Measurements from ENCODE around the gene FBL.
A peak's percentile ranks its signal among the peaks of the same experiment; 100 is the strongest.
"Not testable (repeated sequence)": the region's sequence is repeated elsewhere in the genome, so short reads cannot be mapped to it uniquely, and the experiment has no call there.

Gene FBL

DNA sequence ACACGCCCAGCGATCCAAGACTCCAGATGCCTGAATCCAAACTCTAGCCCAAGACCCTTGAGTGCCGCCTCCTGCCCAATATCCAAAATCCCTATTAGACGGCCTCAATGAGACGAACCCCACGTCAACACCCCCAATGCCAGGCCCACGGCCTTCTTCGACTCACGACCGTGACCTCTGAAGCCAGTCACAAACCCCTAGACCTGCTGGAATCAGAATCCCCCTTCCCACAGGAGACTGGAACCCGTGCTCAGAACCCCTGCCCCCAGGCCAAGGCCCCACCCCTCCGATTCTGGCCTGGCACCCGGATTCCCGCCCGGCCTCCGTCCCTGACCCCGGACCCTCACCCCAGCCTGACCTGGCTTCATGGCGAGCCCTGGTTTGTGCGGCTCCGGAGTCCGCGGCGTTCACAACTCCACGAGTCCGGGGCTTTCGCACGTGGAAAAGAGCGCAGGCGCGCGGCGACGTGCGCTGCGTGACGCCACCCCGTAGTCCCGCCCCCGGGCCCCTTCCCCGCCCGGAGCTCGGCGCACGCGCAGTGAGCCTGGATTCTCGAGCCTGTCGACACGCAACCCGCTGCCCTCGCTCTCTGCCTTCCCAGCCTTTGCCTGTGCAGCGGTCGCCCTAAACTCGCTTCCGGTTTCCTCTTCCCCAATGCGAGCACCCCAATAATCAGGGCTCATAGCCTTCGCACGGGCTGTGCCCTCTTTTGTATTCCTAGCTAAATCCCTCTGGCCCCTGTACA is at the start of gene FBL:
FBL (minus strand) TSS at position 447 of the 745 bp plus-strand sequence; CDS start at position 368, 79 bp downstream.
- DNase-seq = peak; percentile 99

DNA sequence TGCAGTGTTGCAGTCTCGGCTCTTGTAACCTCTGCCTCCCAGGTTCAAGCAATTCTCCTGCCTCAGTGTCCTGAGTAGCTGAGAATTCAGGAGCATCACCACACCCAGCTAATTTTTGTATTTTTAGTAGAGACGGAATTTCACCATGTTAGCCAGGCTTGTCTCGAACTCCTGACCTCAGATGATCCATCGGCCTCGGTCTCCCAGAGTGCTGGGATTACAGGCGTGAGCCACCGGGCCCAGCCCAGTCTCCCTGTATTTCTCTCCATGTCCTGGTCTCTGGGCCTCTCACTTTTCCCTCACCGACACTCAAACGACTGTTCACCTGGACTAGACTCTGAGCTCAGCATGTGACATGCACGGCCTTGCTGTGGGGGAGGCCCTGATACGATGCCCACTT is 48.9 kb upstream of the FBL start:
- peak; percentile 11 for DNase-seq

DNA sequence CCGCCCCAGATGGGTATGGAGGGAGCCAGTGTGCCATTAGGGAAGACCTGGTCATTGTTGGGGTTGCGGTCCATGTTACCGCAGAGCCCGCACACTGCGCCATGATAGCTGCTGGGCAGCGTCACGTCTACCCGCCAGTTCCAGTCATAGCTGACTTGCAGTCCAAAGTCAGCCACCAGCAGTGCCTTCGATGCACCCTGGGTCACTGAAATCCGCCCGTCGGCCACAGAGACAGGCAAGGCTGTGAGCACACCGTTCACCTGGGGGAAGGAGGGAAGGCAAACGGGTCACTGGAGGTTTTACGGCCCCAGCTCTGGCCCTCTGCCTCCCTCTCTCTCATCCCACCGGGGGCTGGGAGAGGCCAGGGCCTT is 48.0 kb upstream of the FBL start:
- DNase-seq = not testable (repeated sequence)

DNA sequence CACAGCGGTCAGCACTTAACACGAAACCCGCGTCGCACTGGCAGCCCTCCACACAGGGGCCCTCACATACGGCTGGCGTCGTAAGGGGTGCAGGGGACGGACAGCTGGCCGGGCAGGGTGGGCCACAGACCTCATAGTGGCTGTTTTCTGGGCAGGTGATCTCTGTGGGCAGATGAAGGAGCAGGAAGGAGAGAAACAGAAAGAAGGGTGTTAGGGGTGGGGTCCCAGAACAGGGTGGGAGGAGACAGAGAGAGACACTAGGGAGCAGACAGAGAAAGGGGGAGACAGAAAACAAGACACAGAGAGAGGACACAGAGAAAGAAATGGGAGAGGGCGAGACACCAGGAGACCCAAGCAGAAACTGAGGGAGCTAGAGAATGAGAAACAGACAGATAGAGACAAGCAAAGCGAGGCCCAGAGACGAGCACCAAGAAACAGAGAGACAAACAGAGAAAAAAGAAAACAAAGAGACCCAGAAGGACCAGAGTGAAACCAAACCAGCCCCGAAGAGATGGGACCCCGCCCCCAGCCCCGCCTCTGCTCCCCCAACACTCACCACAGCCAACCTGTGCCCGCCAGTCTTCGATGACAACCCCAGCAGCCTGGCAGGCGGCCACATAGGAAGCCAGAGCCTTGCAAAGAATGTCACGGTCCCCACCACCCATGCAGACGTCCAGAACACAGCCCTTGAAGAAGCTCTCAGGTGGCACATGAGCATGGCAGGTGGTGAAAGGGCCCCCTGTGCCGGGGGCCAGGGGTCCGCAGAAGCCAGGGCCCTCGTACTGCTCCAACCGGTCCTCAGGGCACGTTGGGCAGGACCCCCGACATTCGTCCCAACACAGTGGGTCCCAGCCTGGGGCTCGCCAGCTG is 47.4 kb upstream of the FBL start:
- DNase-seq = peak; percentile 87

DNA sequence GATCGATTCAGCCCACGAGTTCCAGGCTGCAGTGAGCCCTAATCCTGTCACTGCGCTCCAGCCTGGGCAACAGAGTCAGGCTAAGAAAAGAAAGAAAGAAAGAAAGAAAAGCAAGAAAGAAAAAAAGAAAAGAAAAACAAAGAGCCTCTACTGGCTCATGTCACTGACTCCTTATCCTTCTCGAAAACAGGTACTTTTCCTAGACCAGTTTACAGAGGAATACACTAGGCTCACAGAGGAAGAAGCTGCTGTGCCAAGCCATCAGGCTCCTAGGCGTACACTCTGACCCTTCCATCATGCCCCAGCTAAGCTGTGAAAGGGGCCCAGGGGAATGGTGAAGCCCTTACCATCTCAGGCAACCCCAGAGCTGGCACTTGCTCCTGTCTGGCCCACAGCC is 46.3 kb upstream of the FBL start:
- not testable (repeated sequence) for DNase-seq

DNA sequence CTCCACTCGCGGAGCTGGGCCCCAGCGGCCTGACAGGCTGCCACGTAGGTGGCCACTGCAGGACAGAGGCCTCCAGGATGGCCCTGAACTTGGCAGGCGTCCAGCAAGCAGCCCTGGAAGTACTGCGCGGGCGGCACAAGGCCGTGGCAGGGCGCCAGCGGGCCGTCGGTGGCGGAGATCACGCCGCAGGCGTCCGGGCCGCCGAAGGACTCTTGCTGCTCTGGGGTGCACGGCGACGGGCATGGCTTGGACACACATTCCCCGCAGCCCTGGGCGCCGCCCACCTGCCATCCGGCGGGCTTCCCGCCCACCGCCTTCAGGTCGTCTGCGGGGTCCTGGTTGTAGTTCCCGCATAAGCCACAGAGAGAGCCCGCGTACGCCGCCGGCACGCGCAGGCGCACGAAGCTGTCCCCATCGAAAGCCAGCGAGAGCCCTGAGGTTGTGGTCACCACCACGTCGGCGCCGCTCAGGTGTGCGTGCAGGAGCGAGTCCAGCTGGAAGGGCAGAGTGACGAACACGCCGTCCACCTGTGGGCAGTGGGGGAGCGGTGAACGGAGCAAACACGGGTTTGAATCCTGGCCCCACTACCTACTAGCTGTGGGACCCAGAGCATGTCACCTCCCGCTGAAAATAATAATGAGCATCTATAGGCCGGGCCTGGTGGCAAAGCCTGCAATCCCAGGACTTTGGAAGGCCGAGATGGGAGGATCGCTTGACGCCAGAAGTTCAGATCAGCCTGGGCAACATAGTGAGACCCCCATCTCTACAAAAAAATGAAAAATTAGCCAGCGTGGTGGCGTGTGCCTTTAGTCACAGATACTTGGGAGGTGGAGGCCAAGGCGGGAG is 45.7 kb upstream of the FBL start:
- DNase-seq = not testable (repeated sequence)

DNA sequence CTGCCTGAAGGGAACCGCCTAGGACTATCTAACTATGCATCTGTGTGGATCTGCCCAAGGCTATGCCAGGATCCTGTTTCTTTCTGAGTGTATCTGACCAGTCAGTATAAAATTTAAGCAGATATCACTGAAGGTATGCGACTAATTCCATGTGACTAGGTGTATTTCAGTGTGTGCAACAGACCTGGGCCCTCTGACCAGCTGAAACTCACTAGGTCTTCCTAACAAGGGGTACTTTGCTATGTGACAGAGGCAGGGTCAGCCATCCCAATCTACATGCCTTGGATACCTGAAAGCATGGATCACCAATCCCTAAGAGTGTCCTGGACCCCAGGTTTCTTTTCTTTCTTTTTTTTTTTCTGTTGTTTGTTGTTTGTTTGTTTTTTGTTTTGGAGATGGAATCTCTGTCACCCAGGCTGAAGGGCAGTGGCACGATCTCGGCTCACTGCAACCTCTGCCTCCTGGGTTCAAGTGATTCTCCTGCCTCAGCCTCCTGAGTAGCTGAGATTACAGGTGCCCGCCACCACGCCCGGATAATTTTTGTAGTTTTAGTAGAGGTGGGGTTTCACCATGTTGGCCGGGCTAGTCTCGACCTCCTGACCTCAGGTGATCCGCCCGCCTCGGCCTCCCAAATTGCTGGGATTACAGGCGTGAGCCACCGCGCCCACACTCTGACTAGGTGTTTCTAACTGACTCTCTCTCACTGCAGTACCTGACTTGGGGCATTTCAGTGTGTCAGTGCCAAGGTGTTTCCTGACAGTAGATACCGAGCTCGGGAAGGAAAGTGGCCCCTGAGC is 44.8 kb upstream of the FBL start:
- DNase-seq = no peak

DNA sequence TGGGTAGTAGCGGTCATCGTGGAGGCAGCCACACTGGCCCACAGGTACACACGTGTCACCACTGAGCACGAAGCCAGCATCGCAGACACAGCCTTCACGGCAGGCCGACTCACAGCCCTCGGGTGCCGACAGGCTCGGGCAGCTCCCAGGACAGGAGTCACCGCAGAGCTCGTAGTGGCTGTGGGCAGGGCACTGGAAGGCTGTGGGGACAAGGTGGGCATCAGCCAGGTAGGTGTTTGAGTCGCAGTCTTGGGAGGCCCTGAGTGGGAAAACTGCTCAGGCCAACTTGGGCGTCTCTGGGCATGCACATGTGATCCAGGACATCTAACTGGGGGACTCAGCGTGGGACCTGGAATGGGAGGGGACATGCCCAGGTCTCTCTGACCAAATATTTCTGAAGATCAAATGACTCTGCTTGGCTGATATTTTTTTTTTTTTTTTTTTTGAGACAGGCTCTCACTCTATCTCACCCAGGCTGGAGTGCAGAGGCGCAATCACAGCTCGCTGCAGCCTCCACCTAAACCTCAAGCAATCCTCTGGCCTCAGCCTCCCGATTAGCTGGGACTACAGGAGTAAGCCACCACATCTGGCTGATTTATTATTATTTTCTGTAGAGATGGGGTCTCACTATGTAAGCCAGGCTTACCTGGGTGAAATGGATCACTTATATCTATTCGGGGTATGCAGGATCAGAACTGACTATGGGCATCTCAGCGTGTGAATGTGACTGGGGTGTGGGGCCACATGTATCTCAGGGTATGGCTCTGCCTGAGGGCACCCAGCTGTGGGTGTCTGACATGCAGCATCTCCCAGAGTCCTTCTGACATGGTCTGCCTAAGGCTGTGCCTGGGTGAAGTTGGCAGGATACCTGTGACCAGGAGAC is 43.9 kb upstream of the FBL start:
- not testable (repeated sequence) for DNase-seq

DNA sequence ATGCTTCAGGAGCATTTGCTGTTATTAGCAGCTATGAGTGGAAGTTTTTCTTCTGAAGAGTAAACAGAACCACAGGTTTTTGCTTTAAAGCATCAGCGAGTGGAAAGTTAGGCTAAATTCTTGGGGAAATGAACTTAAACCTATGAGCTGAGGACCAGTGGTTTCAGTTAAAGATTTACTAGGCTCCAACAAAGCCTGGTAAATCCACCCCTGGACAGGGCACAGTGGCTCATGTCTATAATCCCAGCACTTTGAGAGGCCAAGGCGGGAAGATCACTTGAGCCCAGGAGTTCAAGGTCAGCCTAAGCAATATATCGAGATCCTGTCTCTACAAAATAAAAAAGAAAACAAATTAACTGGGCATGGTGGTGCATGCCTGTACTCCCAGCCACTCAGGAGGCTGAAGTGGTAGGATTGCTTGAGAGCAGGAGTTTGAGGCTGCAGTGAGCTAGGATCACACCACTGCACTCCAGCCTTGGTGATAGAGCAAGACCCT is 41.3 kb upstream of the FBL start:
- DNase-seq = not testable (repeated sequence)

DNA sequence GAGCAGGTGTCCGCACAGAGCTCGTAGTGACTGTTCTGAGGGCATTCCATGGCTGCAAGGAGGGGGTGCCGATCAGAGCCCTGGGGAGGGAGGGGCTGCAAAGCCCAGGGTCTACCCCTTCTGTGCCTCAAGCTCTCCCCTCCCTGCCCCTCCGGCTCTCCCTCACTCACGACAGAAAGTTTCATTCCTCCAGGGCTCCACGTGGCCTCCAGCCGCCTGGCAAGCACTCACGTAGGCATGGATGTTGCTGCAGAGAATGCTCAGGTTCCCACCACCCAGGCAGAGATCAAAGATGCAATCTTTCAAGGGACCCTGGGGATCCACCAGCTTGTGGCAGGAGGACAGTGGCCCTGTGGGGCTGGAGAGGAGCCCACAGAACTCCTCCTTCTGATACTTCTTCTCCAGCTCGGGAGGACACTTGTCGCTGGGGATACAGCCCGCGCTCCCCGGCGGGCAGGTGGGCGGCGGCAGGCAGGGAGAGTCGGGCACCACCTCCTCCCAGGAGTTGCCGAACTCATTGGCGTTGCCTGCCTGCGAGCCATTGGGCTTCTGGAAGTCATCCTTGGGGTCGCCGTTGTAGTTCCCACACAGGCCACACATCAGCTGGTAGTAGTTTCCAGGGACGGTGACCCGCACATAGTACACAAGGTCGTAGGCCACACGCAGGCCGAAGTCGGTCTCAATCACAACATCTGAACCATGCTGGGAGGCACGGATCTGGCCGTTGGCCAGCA is 39.8 kb upstream of the FBL start:
- DNase-seq = not testable (repeated sequence)

DNA sequence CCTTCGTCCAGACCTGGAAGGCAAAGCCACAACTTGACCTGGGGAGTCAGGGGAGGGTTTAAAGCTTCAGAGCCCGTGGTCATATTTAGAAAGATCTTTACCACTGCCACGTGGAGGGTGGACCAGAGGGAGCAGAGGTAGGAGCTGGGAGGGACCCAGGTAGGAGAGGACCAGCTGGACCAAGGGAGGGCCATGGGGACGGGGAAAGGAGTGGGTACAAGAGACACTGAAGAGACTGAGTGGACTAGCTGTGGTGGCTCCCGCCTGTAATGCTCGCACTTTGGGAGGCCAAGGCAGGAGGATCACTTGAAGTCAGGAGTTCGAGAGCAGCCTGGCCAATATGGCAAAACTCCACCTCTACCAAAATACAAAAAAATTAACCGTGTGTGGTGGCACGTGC is 38.5 kb upstream of the FBL start:
- not testable (repeated sequence) for DNase-seq

DNA sequence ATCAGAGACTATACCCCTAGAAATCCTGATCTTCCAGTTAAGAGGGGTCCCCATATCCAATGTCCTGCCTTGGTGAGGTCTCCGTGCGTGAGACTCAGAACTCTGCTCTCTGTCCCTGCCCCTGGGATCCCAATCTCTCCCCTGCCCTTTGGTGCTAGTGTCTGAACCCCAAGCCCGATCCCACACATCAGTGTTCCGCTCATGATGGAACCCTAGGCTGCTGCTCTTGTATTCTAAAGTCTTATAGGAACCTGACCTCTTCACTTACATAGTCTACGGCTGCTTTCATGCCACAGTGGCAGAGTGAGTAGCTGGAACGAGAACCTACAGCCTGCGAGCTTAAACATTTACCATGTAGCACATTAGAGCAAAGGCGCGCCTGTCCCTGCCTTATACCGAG is 36.5 kb upstream of the FBL start:
- DNase-seq = not testable (repeated sequence)

DNA sequence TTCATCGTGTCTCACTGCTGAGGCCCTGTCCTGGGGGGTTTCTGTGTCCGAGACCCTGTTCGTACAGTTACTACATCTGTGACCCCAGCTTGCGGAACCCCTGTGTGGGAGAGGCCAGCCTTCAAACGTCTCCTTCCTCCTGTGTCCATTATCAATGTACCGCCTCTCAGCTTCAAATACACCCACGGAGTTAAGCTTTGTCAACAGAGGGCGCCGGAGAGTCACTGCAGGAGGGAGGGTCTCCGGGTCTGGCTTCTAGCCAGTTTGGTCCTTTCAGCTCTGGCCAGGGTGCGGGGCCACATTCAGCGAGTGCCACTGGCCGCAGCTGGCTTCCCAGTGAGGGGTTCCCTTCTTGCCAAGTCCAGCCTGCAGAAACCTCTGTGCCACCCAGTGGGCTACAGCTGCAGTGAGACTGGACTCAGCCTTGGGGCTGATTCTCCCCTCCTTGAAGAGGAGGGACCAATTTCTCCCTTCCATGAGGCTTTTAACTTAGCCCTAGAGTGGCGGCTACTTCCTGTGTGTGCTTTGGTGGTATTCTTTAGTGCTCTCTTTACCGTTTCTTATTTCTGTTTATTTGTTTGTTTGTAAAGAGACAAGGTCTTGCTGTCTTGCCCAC is 35.4 kb upstream of the FBL start:
- peak; percentile 77 for DNase-seq

DNA sequence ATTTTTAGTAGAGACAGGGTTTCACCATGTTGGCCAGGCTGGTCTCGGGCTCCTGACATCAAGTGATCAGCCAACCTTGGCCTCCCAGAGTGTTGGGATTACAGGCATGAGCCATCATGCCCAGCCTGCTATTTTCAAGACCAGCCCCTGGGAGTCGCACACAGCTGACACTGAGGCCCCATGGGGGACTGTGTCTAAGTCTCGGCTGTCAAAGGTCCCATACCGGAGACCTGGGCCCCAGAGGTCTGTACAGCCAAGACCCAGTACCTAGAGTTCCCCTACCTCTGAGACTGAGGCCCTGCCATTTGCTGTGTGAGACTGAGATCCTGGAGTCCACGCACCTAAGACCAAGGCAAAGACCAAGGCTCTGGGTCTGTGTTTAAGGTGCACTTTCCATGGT is 34.1 kb upstream of the FBL start:
- DNase-seq = not testable (repeated sequence)

DNA sequence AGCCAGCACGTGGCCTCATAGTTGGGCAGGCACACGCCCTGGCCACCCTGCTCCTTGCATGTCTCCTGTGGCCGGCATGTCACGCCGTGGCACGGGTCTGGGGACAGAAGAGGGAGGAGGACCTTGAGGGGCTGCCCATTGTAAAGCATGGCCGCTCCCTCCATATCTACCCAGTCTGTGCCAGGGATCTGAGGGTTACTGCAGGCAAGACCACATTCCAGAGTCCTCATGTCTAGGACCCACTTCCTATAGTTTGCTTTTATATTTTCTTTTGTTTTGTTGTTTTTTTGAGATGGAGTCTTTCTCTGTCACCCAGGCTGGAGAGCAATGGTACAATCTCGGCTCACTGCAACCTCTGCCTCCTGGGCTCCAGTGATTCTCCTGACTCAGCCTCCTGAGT is 33.6 kb upstream of the FBL start:
- DNase-seq = not testable (repeated sequence)

DNA sequence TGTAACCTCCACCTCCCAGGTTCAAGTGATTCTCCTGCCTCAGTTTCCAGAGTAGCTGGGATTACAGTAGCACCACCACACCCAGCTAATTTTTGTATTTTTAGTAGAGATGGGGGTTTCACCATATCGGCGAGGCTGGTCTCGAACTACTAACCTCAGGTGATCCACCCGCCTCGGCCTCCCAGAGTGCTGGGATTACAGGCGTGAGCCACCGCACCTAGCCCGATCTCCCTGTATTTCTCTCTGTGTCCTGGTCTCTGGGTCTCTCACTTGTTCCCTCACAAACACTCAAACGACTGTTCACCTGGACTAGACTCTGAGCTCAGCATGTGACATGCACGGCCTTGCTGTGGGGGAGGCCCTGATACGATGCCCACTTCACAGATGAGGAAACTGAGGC is 32.7 kb upstream of the FBL start:
- not testable (repeated sequence) for DNase-seq

DNA sequence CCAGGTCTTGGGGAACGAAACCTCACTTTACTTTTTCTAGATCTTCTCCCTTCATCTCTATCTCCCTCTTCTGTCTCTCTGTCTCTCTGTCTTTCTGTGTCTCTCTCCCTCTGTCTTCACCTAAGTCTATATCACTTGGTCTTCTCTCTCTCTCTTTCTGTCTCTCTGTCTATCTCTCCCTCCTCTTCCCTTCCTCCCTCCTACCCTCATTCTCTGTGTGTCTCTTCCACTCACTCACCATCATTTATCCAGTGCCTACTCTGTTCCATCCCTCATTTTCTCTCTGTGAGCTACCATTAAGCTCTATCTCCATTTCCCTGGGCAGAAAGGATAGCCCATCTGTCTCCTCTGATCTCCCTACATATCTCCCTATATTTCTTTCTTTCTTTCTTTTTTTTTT is 32.2 kb upstream of the FBL start:
- no peak for DNase-seq

DNA sequence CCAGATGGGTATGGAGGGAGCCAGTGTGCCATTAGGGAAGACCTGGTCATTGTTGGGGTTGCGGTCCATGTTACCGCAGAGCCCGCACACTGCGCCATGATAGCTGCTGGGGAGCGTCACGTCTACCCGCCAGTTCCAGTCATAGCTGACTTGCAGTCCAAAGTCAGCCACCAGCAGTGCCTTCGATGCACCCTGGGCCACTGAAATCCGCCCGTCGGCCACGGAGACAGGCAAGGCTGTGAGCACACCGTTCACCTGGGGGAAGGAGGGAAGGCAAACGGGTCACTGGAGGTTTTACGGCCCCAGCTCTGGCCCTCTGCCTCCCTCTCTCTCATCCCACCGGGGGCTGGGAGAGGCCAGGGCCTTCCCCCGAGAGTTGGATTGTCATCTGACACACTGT is 31.8 kb upstream of the FBL start:
- DNase-seq = not testable (repeated sequence)

DNA sequence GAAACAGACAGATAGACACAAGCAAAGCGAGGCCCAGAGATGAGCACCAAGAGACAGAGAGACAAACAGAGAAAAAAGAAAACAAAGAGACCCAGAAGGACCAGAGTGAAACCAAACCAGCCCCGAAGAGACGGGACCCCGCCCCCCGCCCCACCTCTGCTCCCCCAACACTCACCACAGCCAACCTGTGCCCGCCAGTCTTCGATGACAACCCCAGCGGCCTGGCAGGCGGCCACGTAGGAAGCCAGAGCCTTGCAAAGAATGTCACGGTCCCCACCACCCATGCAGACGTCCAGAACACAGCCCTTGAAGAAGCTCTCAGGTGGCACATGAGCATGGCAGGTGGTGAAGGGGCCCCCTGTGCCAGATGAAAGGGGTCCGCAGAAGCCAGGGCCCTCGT is 31.3 kb upstream of the FBL start:
- peak; percentile 69 for DNase-seq

DNA sequence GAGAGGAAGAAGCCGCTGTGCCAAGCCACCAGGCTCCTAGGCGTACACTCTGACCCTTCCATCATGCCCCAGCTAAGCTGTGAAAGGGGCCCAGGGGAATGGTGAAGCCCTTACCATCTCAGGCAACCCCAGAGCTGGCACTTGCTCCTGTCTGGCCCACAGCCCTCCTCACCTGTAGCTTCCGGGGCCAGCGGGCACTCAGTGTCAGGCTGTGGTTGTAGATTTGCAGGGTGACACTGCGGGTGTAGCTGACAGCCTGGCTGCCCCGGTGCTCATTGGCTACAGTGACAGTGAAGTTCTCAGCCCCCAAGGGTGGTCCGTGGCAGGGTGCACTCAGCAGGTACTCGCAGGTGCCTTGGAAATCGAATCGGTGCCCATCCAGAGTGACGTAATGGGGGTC is 30.3 kb upstream of the FBL start:
- DNase-seq = not testable (repeated sequence)

All from activated CD8-positive, alpha-beta memory T cell treated with anti-CD3 and anti-CD28 coated beads for 24 hours (primary cell).